Measurements from ENCODE around the gene MEX3D.

MEX3D gene

DNA sequence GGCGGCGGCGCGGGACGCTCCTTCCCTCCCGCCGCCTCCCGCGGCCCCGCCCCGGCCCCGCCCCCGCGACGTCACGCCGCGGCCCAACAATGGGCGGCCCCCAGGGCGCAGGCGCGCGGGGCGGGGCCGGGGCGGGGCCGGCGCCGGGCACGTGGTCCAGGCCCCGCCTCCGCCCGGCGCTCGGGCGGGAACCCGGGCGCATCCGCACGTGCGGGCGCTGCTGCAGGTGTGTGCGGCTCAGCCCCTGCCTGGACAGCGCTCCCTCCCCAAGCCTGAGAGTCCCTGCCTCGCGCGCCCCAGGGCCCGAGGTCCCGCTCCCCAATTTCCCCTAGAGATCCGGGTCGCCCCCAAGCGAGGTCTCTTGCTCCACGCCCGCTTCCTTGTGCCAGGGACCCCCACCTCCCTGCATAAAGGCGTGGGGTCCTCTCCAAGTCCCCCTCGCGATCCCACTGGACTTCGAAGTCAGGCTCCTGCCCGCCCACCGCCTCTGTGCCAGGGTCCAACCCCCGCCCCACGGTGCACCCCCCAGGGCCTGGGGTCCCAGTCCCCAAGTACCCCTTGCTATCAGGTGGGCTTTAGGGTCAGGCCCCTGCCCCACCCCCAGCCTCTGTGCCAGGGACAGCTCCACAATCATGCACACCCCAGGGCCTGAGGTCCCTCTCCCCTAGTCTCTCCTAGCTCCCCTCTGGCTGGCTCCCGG is at the start of gene MEX3D (continued):
- TF ChIP-seq, protein P1, sequence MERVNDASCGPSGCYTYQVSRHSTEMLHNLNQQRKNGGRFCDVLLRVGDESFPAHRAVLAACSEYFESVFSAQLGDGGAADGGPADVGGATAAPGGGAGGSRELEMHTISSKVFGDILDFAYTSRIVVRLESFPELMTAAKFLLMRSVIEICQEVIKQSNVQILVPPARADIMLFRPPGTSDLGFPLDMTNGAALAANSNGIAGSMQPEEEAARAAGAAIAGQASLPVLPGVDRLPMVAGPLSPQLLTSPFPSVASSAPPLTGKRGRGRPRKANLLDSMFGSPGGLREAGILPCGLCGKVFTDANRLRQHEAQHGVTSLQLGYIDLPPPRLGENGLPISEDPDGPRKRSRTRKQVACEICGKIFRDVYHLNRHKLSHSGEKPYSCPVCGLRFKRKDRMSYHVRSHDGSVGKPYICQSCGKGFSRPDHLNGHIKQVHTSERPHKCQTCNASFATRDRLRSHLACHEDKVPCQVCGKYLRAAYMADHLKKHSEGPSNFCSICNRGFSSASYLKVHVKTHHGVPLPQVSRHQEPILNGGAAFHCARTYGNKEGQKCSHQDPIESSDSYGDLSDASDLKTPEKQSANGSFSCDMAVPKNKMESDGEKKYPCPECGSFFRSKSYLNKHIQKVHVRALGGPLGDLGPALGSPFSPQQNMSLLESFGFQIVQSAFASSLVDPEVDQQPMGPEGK (tag by site-specific recombination; IDR thresholded peaks at IDR 0.05): peak; percentile 50
- TF ChIP-seq ZNF114 (tag by site-specific recombination; IDR thresholded peaks at IDR 0.05) (no peak), KLF8 (tag by site-specific recombination; IDR thresholded peaks at IDR 0.05) (no peak; the same call in 1 of the 2 replicates), GLIS2 (tag by site-specific recombination; IDR thresholded peaks at IDR 0.05) (peak; percentile 49; the same call in 1 of the 2 replicates), WT1 (tag by site-specific recombination; IDR thresholded peaks at IDR 0.05) (peak; percentile 19; the same call in 1 of the 2 replicates), ZFP37 (tag by site-specific recombination; IDR thresholded peaks at IDR 0.05) (no peak), ZFP69B (tag by site-specific recombination; IDR thresholded peaks at IDR 0.05) (peak; percentile 51; the same call in 1 of the 2 replicates), REPIN1 (tag by site-specific recombination; IDR thresholded peaks at IDR 0.05; ENCODE audit: low read depth) (no peak), ZBTB48 (tag by site-specific recombination; IDR thresholded peaks at IDR 0.05) (peak; percentile 54; the same call in 1 of the 2 replicates), ZNF133 (tag by site-specific recombination; IDR thresholded peaks at IDR 0.05) (no peak), ZNF248 (tag by site-specific recombination; IDR thresholded peaks at IDR 0.05) (no peak), ZNF350 (tag by site-specific recombination; IDR thresholded peaks at IDR 0.05) (no peak), ZBTB21 (tag by site-specific recombination; IDR thresholded peaks at IDR 0.05) (no peak), ZFHX2 (tag by site-specific recombination; conservative IDR thresholded peaks at IDR 0.05) (no peak), ZNF596 (tag by site-specific recombination; IDR thresholded peaks at IDR 0.05) (no peak), KLF10 (tag by site-specific recombination; IDR thresholded peaks at IDR 0.05) (peak; percentile 59; the same call in 1 of the 2 replicates), ZBTB20 (tag by site-specific recombination; IDR thresholded peaks at IDR 0.05) (no peak), ZNF174 (tag by site-specific recombination; IDR thresholded peaks at IDR 0.05) (no peak), ZBTB8A (tag by site-specific recombination; IDR thresholded peaks at IDR 0.05) (peak; percentile 65), ZNF544 (tag by site-specific recombination; IDR thresholded peaks at IDR 0.05) (no peak), ZNF610 (tag by site-specific recombination; IDR thresholded peaks at IDR 0.05; ENCODE audit: borderline replicate concordance) (peak; percentile 40; the same call in 1 of the 2 replicates), ZNF335 (tag by site-specific recombination; conservative IDR thresholded peaks at IDR 0.05) (peak; percentile 68), GLI2 (tag by site-specific recombination; IDR thresholded peaks at IDR 0.05; ENCODE audit: borderline replicate concordance, low read depth) (no peak), OSR2 (tag by site-specific recombination; IDR thresholded peaks at IDR 0.05) (no peak)
- TF ChIP-seq, protein P2, sequence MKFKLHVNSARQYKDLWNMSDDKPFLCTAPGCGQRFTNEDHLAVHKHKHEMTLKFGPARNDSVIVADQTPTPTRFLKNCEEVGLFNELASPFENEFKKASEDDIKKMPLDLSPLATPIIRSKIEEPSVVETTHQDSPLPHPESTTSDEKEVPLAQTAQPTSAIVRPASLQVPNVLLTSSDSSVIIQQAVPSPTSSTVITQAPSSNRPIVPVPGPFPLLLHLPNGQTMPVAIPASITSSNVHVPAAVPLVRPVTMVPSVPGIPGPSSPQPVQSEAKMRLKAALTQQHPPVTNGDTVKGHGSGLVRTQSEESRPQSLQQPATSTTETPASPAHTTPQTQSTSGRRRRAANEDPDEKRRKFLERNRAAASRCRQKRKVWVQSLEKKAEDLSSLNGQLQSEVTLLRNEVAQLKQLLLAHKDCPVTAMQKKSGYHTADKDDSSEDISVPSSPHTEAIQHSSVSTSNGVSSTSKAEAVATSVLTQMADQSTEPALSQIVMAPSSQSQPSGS (tag by site-specific recombination; IDR thresholded peaks at IDR 0.05; ENCODE audit: low read depth): no peak
- TF ChIP-seq, protein P3, sequence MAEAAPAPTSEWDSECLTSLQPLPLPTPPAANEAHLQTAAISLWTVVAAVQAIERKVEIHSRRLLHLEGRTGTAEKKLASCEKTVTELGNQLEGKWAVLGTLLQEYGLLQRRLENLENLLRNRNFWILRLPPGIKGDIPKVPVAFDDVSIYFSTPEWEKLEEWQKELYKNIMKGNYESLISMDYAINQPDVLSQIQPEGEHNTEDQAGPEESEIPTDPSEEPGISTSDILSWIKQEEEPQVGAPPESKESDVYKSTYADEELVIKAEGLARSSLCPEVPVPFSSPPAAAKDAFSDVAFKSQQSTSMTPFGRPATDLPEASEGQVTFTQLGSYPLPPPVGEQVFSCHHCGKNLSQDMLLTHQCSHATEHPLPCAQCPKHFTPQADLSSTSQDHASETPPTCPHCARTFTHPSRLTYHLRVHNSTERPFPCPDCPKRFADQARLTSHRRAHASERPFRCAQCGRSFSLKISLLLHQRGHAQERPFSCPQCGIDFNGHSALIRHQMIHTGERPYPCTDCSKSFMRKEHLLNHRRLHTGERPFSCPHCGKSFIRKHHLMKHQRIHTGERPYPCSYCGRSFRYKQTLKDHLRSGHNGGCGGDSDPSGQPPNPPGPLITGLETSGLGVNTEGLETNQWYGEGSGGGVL (tag by site-specific recombination; IDR thresholded peaks at IDR 0.05): 0 out of 2 replicates have a peak, but pooled peaks have one; percentile 8
- TF ChIP-seq, protein P4, sequence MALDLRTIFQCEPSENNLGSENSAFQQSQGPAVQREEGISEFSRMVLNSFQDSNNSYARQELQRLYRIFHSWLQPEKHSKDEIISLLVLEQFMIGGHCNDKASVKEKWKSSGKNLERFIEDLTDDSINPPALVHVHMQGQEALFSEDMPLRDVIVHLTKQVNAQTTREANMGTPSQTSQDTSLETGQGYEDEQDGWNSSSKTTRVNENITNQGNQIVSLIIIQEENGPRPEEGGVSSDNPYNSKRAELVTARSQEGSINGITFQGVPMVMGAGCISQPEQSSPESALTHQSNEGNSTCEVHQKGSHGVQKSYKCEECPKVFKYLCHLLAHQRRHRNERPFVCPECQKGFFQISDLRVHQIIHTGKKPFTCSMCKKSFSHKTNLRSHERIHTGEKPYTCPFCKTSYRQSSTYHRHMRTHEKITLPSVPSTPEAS (tag by site-specific recombination; IDR thresholded peaks at IDR 0.05): 0 out of 2 replicates have a peak, but pooled peaks have one; percentile 25
- TF ChIP-seq, protein P5, sequence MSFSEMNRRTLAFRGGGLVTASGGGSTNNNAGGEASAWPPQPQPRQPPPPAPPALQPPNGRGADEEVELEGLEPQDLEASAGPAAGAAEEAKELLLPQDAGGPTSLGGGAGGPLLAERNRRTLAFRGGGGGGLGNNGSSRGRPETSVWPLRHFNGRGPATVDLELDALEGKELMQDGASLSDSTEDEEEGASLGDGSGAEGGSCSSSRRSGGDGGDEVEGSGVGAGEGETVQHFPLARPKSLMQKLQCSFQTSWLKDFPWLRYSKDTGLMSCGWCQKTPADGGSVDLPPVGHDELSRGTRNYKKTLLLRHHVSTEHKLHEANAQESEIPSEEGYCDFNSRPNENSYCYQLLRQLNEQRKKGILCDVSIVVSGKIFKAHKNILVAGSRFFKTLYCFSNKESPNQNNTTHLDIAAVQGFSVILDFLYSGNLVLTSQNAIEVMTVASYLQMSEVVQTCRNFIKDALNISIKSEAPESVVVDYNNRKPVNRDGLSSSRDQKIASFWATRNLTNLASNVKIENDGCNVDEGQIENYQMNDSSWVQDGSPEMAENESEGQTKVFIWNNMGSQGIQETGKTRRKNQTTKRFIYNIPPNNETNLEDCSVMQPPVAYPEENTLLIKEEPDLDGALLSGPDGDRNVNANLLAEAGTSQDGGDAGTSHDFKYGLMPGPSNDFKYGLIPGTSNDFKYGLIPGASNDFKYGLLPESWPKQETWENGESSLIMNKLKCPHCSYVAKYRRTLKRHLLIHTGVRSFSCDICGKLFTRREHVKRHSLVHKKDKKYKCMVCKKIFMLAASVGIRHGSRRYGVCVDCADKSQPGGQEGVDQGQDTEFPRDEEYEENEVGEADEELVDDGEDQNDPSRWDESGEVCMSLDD (tag by site-specific recombination; IDR thresholded peaks at IDR 0.05): peak; percentile 71
